GM12878 (cell line): ENCODE measurements around the gene RSPRY1. TPM values are rescaled to one million over a fixed set of nuclear protein-coding genes. Genes with fewer than 3 reads are reported as not detected.

Source experiments
- ATAC-seq: fragments of 200-7000 bp; cut with Tn5 transposase; 3 replicates; pipeline ENCODE4 v1.9.1; 2020; ENCODE audit warnings: mild to moderate bottlenecking, moderate library complexity
- BruUV-seq: library from RNA; stranded (reverse); fragments of 400-500 nt; replicated peaks from 2 replicates; lab custom pipeline; 2021; lab: Mats Ljungman, UMichigan
- CTCF ChIA-PET: fragments of 300-600 bp; sonication (Branson Sonifier 250); formaldehyde crosslinking; extraction: SDS; loops from one replicate; lab custom pipeline; 2021; ENCODE audit warnings: inconsistent platforms; lab: Yijun Ruan, JAX
- POLR2A ChIA-PET: fragments of 350-600 bp; formaldehyde crosslinking; extraction: SDS; loops from one replicate; lab custom pipeline; 2021; ENCODE audit warnings: inconsistent platforms; lab: Charles Lee
- RAD21 ChIA-PET: fragments of 300-600 bp; sonication (Branson Sonifier 250); formaldehyde crosslinking; loops from one replicate; lab custom pipeline; 2023; ENCODE audit warnings: antibody characterized with exemption; ENCODE audit not compliant: unreplicated experiment; lab: Charles Lee
- SMC1A ChIA-PET: fragments of 300-600 bp; sonication (Branson Sonifier 250); formaldehyde crosslinking; loops from one replicate; lab custom pipeline; 2023; ENCODE audit not compliant: unreplicated experiment, uncharacterized antibody; lab: Charles Lee
- DNase-seq: peaks from one replicate; pipeline ENCODE4 v3.0.0-alpha.2; 2011; ENCODE audit warnings: low read depth, low spot score
- FAIRE-seq: peaks from 3 replicates; lab custom pipeline; 2011; peaks lifted over from hg19 to GRCh38; lab: Jason Lieb, UNC
- H2AFZ ChIP-seq: 2 replicates; pipeline ENCODE4 v1.6.0; 2011; ENCODE audit warnings: low read depth, low read length, control low read depth; ENCODE audit not compliant: control insufficient read depth
- H3K27ac ChIP-seq: 2 replicates; pipeline ENCODE4 v1.5.1; 2011; ENCODE audit warnings: control low read depth; ENCODE audit not compliant: control insufficient read depth, insufficient read depth
- H3K27me3 ChIP-seq, 2 experiments: replicated peaks in 1 of 2; 2 replicates each; pipeline versions ENCODE4 v1.6.0 to v1.6.1; 2011; ENCODE audit warnings: low read length in 1 of 2; ENCODE audit not compliant: control insufficient read depth in 2 of 2, insufficient read depth in 2 of 2
- H3K36me3 ChIP-seq, 2 experiments: 2 replicates each; pipeline ENCODE4 v1.5.1; 2011; ENCODE audit warnings: low read length in 1 of 2; ENCODE audit not compliant: control insufficient read depth in 2 of 2, insufficient read depth in 2 of 2
- H3K4me1 ChIP-seq: 2 replicates; pipeline ENCODE4 v1.6.1; 2011; ENCODE audit warnings: mild to moderate bottlenecking, low read length, moderate library complexity, mixed read lengths; ENCODE audit not compliant: control insufficient read depth, insufficient read depth
- H3K4me2 ChIP-seq: 2 replicates; pipeline ENCODE4 v1.6.0; 2011; ENCODE audit warnings: control low read depth; ENCODE audit not compliant: control insufficient read depth, insufficient read depth
- H3K4me3 ChIP-seq: fragments of 200-600 bp; sonication (generic); 2 replicates; pipeline ENCODE4 v1.5.1; 2016
- H3K79me2 ChIP-seq: 2 replicates; pipeline ENCODE4 v1.6.0; 2011; ENCODE audit warnings: low read length; ENCODE audit not compliant: control insufficient read depth, insufficient read depth
- H3K9ac ChIP-seq: 2 replicates; pipeline ENCODE4 v1.8.0; 2011; ENCODE audit warnings: low read length, control low read depth, mixed read lengths; ENCODE audit not compliant: control insufficient read depth, insufficient read depth
- H3K9me3 ChIP-seq: replicated peaks from 3 replicates; pipeline ENCODE4 v1.5.1; 2011; ENCODE audit warnings: mild to moderate bottlenecking, low read length; ENCODE audit not compliant: control insufficient read depth, insufficient read depth
- H4K20me1 ChIP-seq: 2 replicates; pipeline ENCODE4 v1.6.0; 2011; ENCODE audit not compliant: control insufficient read depth, insufficient read depth
- ASH2L ChIP-seq: fragments of 300-600, 200-600 bp; sonication (generic); IDR thresholded peaks from 2 replicates; pipeline ENCODE4 v1.6.1; 2017; ENCODE audit warnings: low read depth, mild to moderate bottlenecking, borderline replicate concordance
- ATF3 ChIP-seq: IDR thresholded peaks from 2 replicates; pipeline ENCODE4 v1.6.1; 2011; ENCODE audit warnings: low read depth, mild to moderate bottlenecking, low read length, moderate library complexity, borderline replicate concordance; ENCODE audit errors: extremely low read depth
- BMI1 ChIP-seq: fragments of 450-650 bp; IDR thresholded peaks from 2 replicates; pipeline ENCODE4 v1.6.1; 2016; ENCODE audit warnings: mild to moderate bottlenecking, moderate library complexity, borderline replicate concordance
- CBFB ChIP-seq: IDR thresholded peaks from 2 replicates; pipeline ENCODE4 v1.6.1; 2016; ENCODE audit warnings: antibody characterized with exemption, low read depth
- CHD4 ChIP-seq: fragments of 200-600 bp; sonication (generic); IDR thresholded peaks from 2 replicates; pipeline ENCODE4 v1.6.1; 2016; ENCODE audit warnings: mild to moderate bottlenecking
- CREM ChIP-seq: IDR thresholded peaks from 2 replicates; pipeline ENCODE4 v1.6.1; 2014; ENCODE audit warnings: antibody characterized with exemption, low read depth
- IKZF1 ChIP-seq: fragments of 450-650 bp; conservative IDR thresholded peaks from 2 replicates; pipeline ENCODE4 v1.6.1; 2017; ENCODE audit warnings: antibody characterized with exemption, mild to moderate bottlenecking
- IRF5 ChIP-seq: fragments of 450-650 bp; IDR thresholded peaks from 2 replicates; pipeline ENCODE4 v1.6.1; 2017; ENCODE audit warnings: borderline replicate concordance
- KAT2A ChIP-seq: conservative IDR thresholded peaks from 2 replicates; pipeline ENCODE4 v1.6.1; 2011; ENCODE audit warnings: low read depth, low read length; ENCODE audit not compliant: control insufficient read depth
- LARP7 ChIP-seq: fragments of 450-650 bp; IDR thresholded peaks from 2 replicates; pipeline ENCODE4 v1.6.1; 2017; ENCODE audit warnings: mild to moderate bottlenecking
- MYC ChIP-seq: IDR thresholded peaks from 2 replicates; pipeline ENCODE4 v1.6.1; 2011; ENCODE audit warnings: mild to moderate bottlenecking, low read length, moderate library complexity, inconsistent platforms; ENCODE audit not compliant: insufficient read depth, insufficient replicate concordance, insufficient read length, severe bottlenecking
- POLR2AphosphoS5 ChIP-seq: IDR thresholded peaks from 2 replicates; pipeline ENCODE4 v1.6.1; 2011; ENCODE audit warnings: mild to moderate bottlenecking, low read length, inconsistent platforms
- RAD21 ChIP-seq: IDR thresholded peaks from 2 replicates; pipeline ENCODE4 v1.6.1; 2011; ENCODE audit warnings: mild to moderate bottlenecking, low read depth, low read length, moderate library complexity; ENCODE audit not compliant: insufficient read depth
- RUNX3 ChIP-seq: IDR thresholded peaks from 2 replicates; pipeline ENCODE4 v1.6.1; 2012; ENCODE audit warnings: low read length, inconsistent platforms
- SMAD5 ChIP-seq: IDR thresholded peaks from 2 replicates; pipeline ENCODE4 v1.6.1; 2016; ENCODE audit warnings: antibody characterized with exemption, low read depth
- SPI1 ChIP-seq: IDR thresholded peaks from 2 replicates; pipeline ENCODE4 v1.6.1; 2011; ENCODE audit warnings: low read depth, mild to moderate bottlenecking, low read length, moderate library complexity, borderline replicate concordance; ENCODE audit not compliant: insufficient read depth
- TBL1XR1 ChIP-seq: IDR thresholded peaks from 2 replicates; pipeline ENCODE4 v1.6.1; 2012; ENCODE audit warnings: low read depth, low read length, improper control_type of control experiment
- TCF3 ChIP-seq: IDR thresholded peaks from 2 replicates; pipeline ENCODE4 v1.6.1; 2012; ENCODE audit warnings: low read depth, mild to moderate bottlenecking, low read length, borderline replicate concordance; ENCODE audit not compliant: insufficient read depth
- YY1 ChIP-seq: IDR thresholded peaks from 2 replicates; pipeline ENCODE4 v1.6.1; 2011; ENCODE audit warnings: low read depth, mild to moderate bottlenecking, low read length
- ZNF384 ChIP-seq: IDR thresholded peaks from 2 replicates; pipeline ENCODE4 v1.6.1; 2012; ENCODE audit warnings: low read depth, mild to moderate bottlenecking, low read length, improper control_type of control experiment, borderline replicate concordance
- whole genome bisulfite sequencing: methylation state at CpG from one replicate; pipeline ENCODE4 v1.1.6; 2016; ENCODE audit warnings: low lambda C conversion rate; ENCODE audit not compliant: insufficient replicate concordance, insufficient coverage; ENCODE audit errors: missing lambda C conversion rate; 5-methylcytosine and 5-hydroxymethylcytosine counted together
- in situ Hi-C: fragments of 300-500 bp; cut with MboI; formaldehyde crosslinking; loops from 9 replicates; pipeline ENCODE4 v1.14.3; 2018; ENCODE audit warnings: mixed read lengths
- intact Hi-C: fragments of 100-400 bp; cut with micrococcal nuclease; formaldehyde crosslinking; loops from one replicate; pipeline ENCODE4 v1.14.2; 2022; ENCODE audit not compliant: unreplicated experiment
- polyA plus RNA-seq, 11 experiments: library from polyadenylated mRNA; depleted of rRNA in 4 of 11; unstranded in 6 of 11; stranded (reverse) in 5 of 11; fragments of >200 nt; fragmentation: Nextera tagmentation in 4 of 11; fragmentation: Illumina TruSeq in 1 of 11; extraction: Ambion mirVana in 4 of 11; extraction: Trizol in 1 of 11; gene quantifications; 1 replicate in 1 of 11; 2 replicates in 10 of 11; pipeline versions ENCODE4 v1.2.1 to v1.2.3, GENCODE V29; 2011 to 2016; ENCODE audit warnings: inconsistent platforms in 2 of 11, missing spikeins in 2 of 11, low read depth in 1 of 11
- total RNA-seq, 4 experiments: library from RNA; depleted of rRNA in 3 of 4; stranded (reverse); fragments of >200 nt in 3 of 4; fragmentation: Illumina TruSeq in 1 of 4; extraction: Trizol in 1 of 4; gene quantifications; 2 replicates each; pipeline versions ENCODE4 v1.2.1 to v1.2.3, GENCODE V29; 2013 to 2021

Gene RSPRY1
- total and polyA plus RNA-seq, 10 of the 15 experiments (the other 5 are each of a cell fraction or from before 2014, with no cell fraction given), result 18.5 to 57.0 (median 41.2) TPM

- TF ChIP-seq MYC, result no peak
- 0 out of 2 replicates have a peak, but pooled peaks have one; percentile 16 for TF ChIP-seq TCF3
- no peak for TF ChIP-seq LARP7
- no peak for TF ChIP-seq ZNF384
- TF ChIP-seq IKZF1, result 0 out of 2 replicates have a peak, but pooled peaks have one; percentile 11
- TF ChIP-seq RAD21, result no peak
Observed at GRCh38 chr16:57141822-57142631, 44.1 kb upstream of the RSPRY1 start (continued).

GRCh38 chr16:57143149-57143921 lies 42.8 kb upstream of the RSPRY1 start:
- POLR2A ChIA-PET, result no interaction called here
- no peaks in the 10 kb centered on the region for H3K79me2 ChIP-seq
- ATAC-seq, result no peak
- H3K4me1 ChIP-seq, result peaks cover 23% of the 10 kb centered on the region
- no peak overlapping the region for H3K27ac ChIP-seq
- H3K9ac ChIP-seq, result no peak overlapping the region
- FAIRE-seq, result no peak
- 67% methylated on average over 14 of the region's 14 CpGs for WGBS
- H2AFZ ChIP-seq, result no peak overlapping the region
- no peaks in the 10 kb centered on the region for H3K36me3 ChIP-seq
- SMC1A ChIA-PET, result no interaction called here
- in situ Hi-C loops, result no loop called here
- no peak for DNase-seq
- CTCF ChIA-PET, result interaction anchor here (0.5 to 1.1 kb wide), 3 partner anchors 32 to 677 kb away, joined by 3 read pairs; no protein-coding TSS in a partner anchor
- H3K9me3 ChIP-seq, result no peaks in the 10 kb centered on the region
- RAD21 ChIA-PET, result no interaction called here
- no peaks in the 10 kb centered on the region for H3K27me3 ChIP-seq
- no peak overlapping the region for H3K4me2 ChIP-seq
- no peak overlapping the region for H3K4me3 ChIP-seq
- BruUV-seq, result no TSS peak
- intact Hi-C loops, result no loop called here
- no peaks in the 10 kb centered on the region for H4K20me1 ChIP-seq
- TF ChIP-seq IRF5, result no peak
- no peak for TF ChIP-seq SMAD5
- TF ChIP-seq CREM, result no peak
- TF ChIP-seq YY1, result no peak
- TF ChIP-seq ASH2L, result no peak
- TF ChIP-seq ATF3, result no peak
- TF ChIP-seq POLR2AphosphoS5, result no peak
- no peak for TF ChIP-seq LARP7
- TF ChIP-seq TBL1XR1, result no peak
- no peak for TF ChIP-seq KAT2A
- TF ChIP-seq RUNX3, result no peak
- no peak for TF ChIP-seq CHD4
- no peak for TF ChIP-seq SPI1
- TF ChIP-seq CBFB, result no peak
- no peak for TF ChIP-seq BMI1
